T-helper 9 cell (primary cell): ENCODE measurements around the gene LRRC23.
"Not testable (repeated sequence)": the region's sequence is repeated elsewhere in the genome, so short reads cannot be mapped to it uniquely, and the experiment has no call there.

Experiments used
- DNase-seq: peaks from one replicate; pipeline ENCODE4 v3.0.0-alpha.2; 2020
- total RNA-seq, 2 donors: gene quantifications; one replicate each; lab custom pipeline; 2026; lab: John Stamatoyannopoulos, UW

LRRC23 gene, protein sequence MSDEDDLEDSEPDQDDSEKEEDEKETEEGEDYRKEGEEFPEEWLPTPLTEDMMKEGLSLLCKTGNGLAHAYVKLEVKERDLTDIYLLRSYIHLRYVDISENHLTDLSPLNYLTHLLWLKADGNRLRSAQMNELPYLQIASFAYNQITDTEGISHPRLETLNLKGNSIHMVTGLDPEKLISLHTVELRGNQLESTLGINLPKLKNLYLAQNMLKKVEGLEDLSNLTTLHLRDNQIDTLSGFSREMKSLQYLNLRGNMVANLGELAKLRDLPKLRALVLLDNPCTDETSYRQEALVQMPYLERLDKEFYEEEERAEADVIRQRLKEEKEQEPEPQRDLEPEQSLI
- total RNA-seq = 6.6 to 14.0 reads per million in 2 donors

- DNase-seq = peak; percentile 96
Measured at GRCh38 chr12:6904280-6905276, at the start of gene LRRC23. Gene LRRC23 (plus strand): TSS chr12:6904822. CDS start chr12:6905634, 812 bp downstream.

DNA sequence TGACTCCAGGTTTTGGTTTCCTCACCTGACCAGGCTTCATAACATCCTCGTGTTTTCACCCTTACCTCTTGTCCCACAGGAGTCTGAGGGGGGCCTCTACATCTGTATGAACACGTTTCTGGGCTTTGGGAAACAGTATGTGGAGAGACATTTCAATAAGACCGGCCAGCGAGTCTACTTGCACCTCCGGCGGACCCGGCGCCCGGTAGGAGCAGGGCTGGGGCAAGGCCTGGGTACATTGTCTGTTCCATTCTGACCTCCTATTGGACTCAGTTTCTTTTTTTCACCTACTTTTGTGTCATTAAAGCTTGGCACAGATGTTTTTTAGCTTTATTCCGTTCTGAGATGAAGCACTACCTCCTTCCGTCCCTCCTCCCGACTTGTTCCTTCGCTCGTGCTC is 49.3 kb upstream of the LRRC23 start:
- DNase-seq = no peak

DNA sequence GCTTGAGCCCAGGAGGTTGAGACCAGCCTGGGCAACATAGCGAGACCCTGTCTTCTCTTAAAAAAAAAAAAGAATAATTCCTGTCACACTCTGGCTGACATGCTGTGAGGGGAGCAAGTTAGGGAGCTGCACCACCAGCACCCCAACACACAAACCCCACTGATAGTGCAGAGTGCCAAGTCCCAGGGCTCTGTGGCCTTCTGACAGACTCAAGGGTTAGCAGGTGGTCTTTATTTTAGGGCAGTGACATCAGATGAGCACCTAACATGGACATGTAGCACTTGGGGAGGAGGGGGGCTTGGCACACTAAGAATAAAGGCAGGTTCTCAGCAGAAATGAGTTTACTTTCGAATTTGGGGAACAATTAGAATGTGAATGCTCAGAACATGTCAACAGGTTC is 45.8 kb upstream of the LRRC23 start:
- no peak for DNase-seq

GRCh38 chr12:6860116-6860515 is 44.5 kb upstream of the LRRC23 start:
- DNase-seq = no peak

GRCh38 chr12:6860942-6861341 is 43.7 kb upstream of the LRRC23 start:
- DNase-seq = no peak

DNA sequence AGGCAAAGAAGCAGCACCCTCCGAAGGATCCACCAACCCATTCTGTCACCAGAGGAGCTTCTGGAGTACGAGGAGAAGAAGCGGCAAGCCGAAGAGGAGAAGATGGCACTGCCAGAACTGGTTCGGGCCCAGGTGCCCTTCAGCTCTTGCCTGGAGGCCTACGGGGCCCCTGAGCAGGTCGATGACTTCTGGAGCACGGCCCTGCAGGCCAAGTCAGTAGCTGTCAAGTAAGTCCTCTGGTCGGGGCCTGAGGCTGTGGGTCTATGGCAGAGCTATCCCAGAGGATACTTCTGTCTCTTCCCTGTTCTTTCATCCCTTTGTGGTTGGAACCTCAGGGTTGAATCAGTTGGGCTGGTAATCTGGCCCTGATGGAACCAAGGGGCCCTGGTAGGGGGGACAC is 43.2 kb upstream of the LRRC23 start:
- no peak for DNase-seq

- no peak for DNase-seq
Measured at GRCh38 chr12:6863033-6863432, 41.6 kb upstream of the LRRC23 start.

- DNase-seq = no peak
Measured at GRCh38 chr12:6863586-6864321, 40.9 kb upstream of the LRRC23 start.

DNA sequence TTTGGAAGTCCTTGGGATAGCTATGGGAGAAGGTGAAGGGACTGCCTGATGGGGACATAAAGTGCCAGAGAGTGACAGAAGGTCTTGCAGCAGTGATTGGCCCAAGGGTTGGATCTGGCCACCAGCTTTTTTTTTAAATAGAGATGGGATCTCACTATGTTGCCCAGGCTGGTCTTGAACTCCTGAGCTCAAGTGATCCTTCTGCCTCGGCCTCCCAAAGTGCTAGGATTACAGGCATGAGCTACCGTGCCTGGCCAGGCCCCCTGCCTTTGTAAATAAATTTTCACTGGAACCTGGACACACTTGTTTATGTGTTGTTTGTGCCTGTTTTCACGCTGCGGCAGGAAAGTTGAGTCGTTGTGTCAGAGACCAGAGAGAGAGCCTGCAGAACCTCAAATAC is 39.3 kb upstream of the LRRC23 start:
- DNase-seq = not testable (repeated sequence)

DNA sequence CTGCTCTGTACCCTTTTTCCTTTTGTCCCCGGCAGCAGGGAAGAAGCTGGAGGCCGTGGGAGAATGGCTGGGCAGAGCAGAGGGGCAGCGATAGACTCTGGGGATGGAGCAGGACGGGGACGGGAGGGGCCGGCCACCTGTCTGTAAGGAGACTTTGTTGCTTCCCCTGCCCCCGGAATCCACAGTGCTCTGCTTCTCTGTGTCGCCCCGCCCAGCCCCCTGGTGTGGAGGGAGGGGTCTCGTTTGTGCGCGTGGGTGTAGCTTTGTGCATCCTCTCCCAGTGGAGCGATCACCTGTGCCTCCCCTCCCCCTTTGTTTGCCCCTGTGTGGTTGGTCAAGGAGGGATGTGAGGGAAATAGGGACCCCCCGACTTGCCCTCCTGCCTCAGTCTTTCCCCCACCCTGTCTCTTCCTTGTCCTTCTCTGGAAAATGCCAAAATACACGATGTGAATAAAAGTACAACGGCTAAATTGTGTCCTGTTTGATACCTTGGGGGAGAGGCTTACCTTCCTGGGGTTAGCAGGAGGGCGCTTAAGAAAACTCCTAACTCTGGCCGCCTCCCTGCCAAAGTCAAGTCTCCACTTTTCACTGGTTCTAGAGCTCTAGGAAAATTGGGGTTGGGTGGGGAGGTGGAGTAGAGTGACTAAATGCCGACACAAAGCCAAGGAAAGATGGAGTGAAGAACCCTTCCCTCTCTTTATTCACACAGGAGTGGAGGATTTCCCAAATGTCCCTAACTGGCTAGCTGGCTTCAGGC is 38.3 kb upstream of the LRRC23 start:
- no peak for DNase-seq

DNA sequence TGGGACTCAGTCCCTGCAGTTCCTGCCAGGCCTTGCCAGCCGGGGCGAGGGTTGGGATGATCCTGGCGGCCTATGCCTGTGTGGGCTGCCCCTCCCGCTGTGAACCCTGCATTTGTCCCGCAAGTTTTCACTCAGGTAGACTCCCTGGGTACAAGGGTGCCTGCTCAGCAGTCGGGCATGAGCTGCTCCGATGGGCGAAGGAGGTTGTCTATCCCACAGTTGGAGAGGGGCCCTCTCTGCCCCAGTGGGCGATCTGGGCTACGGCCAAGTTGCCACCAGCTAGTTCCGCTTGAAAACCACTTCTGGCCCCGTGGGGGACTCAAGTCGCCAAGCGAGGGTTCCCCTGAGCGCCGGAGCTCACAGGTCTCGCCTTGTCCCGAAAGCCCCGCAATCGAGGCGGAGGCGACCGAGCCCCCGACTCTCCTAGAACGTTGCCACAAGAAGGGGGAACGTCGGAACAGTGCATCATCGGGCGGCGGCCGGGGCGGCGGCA is 37.7 kb upstream of the LRRC23 start:
- DNase-seq = no peak

- DNase-seq = peak; percentile 74
Measured at GRCh38 chr12:6867413-6868210, 37.0 kb upstream of the LRRC23 start, which contains the start of gene TPI1. Gene TPI1 (plus strand): TSS chr12:6867531. CDS start chr12:6867567, 36 bp downstream.

DNA sequence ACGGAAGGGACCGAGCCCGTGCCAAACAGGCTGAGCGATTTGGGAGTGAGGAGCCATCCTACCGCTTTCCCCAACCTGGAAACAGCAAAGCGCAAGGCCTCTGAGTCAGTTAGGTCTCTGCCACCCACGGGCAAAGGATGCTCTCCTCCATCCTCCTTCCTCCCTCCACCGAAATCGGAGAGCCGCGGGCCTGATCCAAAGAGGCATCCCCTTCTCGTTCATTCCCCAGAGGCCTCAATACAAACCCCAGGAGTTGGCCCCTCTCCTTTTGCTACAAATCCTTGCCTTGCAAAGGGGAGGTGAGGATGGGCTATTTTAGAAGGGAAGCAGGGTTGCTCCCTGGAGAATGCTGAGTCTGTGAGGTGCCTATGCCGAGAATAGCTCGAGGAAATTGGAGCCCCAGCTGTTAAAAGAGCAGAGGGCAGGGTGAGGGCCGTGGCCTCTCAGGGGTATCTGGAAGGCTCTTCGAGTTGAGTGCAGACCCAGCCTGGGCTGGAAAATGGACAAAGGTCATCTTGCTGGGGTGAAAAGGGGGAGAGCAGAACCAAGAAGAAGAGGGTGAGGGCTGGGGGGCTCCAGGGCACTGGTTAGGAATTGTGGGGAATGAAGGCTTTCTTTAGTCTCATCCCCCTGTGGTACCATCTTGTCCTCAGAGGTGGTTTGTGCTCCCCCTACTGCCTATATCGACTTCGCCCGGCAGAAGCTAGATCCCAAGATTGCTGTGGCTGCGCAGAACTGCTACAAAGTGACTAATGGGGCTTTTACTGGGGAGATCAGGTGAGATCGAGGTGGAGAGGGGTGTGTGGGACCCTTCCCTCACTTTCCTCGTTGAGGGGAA is 36.2 kb upstream of the LRRC23 start:
- no peak for DNase-seq

DNA sequence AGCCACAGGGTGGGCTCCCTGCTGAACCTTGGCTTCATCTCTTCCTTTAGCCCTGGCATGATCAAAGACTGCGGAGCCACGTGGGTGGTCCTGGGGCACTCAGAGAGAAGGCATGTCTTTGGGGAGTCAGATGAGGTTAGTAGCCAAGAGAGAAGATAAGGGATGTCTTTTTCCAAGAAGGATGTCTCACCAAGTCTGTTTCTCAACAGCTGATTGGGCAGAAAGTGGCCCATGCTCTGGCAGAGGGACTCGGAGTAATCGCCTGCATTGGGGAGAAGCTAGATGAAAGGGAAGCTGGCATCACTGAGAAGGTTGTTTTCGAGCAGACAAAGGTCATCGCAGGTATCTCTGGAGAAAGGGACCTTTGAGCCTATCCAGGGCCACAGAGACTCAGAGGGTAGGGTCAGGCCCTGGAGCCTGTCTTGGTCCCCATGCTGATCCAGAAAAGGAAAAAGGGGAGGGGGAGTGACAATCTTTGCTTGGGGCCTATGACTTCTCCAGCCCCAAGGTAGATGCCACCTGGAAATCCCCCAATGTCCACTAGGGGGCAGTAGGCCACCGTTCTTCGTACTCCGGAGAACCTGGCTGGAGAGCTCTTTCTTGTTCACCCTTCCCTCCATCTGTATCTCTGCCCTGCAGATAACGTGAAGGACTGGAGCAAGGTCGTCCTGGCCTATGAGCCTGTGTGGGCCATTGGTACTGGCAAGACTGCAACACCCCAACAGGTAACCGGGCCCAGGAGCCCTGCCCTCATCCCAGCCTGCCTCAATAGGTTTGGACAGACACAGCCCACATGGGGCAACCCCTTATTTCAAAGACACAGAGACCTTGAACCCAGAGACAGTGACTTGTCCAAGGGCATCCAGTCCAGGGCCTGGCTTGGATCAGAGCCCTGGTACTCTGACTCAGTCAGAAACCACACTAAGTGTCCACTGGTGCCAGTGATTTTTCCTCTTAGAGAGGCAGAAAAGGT is 35.3 kb upstream of the LRRC23 start:
- peak; percentile 84 for DNase-seq

DNA sequence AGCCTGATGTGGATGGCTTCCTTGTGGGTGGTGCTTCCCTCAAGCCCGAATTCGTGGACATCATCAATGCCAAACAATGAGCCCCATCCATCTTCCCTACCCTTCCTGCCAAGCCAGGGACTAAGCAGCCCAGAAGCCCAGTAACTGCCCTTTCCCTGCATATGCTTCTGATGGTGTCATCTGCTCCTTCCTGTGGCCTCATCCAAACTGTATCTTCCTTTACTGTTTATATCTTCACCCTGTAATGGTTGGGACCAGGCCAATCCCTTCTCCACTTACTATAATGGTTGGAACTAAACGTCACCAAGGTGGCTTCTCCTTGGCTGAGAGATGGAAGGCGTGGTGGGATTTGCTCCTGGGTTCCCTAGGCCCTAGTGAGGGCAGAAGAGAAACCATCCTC is 34.3 kb upstream of the LRRC23 start:
- DNase-seq = not testable (repeated sequence)

GRCh38 chr12:6871052-6871957 is 33.3 kb upstream of the LRRC23 start:
- DNase-seq = no peak
